NCI-H460 (cell line): Measurements from ENCODE around the gene ELP2. TPM values are rescaled to one million over a fixed set of nuclear protein-coding genes. Genes with fewer than 3 reads are reported as not detected.
"Not testable (repeated sequence)": the region's sequence is repeated elsewhere in the genome, so short reads cannot be mapped to it uniquely, and the experiment has no call there.

ENCODE experiments used
- DNase-seq: peaks from one replicate; pipeline ENCODE4 v3.0.0-alpha.2; 2016; ENCODE audit warnings: low read depth; ENCODE audit errors: extremely low read depth
- total RNA-seq: library from RNA; depleted of rRNA; stranded (reverse); fragments of >200 nt; shearing (Covaris generic); gene quantifications from 2 replicates; pipeline ENCODE4 v1.2.3, GENCODE V29; 2014

Gene ELP2
- total RNA-seq, 1 experiment from 2014 or later, result 88.6 TPM

DNA sequence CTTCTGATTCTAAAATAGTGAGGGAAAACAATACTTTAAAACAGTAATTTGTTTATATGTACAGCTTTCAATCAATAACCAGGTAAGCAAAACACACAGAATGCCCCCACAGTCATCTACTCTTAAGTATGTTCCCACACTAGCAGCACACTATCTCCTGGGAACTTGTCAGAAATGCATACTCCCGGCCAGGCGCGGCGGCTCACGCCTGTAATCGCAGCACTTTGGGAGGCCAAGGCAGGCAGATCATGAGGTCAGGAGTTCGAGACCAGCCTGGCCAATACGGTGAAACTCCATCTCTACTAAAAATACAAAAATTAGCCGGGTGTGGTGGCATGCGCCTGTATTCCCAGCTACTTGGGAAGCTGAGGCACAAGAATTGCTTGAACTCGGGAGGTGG, 12.9 kb upstream of the ELP2 start:
- not testable (repeated sequence) for DNase-seq

DNA sequence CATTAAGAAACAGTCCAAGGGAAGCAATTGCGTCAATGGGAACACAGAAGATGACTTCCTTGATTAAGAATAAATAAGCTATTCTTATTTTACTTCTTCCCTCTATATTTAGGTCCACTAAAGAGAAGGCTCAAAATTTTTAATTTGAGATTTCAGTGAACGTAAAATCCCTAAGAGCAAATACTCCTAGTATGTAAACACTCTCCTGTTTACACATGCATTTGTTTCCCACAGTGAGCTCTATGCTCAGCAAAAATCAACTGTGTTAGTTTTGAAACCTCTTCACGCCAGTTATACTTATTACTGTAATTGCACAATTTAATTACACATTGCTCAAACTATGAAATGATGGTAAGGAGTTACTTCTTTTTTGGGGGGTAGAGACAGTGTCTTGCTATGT, 9.4 kb upstream of the ELP2 start:
- no peak for DNase-seq

DNA sequence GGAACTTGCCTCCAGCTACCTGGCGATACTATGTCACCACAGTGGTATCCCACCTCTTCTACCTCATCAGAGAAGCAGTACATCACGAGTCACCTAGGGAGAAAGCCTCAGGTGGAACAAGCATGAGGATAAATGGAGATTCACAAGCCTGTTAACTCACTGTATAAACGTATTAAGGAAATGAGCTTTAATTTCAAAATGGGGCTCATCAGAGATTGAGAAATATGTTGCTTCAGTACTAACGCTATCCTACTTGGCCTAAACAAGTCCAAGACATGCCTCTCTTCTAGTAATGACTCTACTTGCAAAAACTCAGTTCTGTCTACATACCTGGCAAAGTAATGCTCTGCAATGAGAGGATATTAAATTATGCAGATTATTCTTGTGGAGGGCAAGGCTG, 4.9 kb upstream of the ELP2 start:
- no peak for DNase-seq

DNA sequence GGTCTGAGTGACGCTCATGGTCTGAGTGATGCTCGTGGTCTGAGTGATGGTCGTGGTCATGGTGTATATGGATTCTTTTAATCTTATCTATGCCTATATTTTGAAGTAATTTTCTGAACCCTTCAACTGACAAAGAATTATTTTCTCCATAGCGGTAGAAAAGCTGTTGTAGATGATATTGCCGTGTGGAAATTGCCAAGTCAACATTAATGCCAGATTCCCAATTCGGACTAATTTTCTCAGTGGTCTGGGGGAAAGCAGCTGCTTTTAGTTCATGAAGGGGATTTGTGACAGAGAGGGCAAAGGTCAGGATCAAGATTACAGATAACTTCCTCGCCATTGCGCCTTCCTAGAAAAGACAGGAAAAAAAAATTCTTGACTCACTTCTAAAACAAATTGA, 3.0 kb upstream of the ELP2 start:
- DNase-seq, result no peak

GRCh38 chr18:36127836-36128529, 1.7 kb upstream of the ELP2 start:
- DNase-seq, result no peak

- no peak for DNase-seq
Observed at GRCh38 chr18:36128530-36128870, 1.2 kb upstream of the ELP2 start.

- DNase-seq, result no peak
Observed at GRCh38 chr18:36128907-36129299, 796 bp upstream of the ELP2 start.

- DNase-seq, result no peak
Observed at GRCh38 chr18:36130039-36130831, 536 bp downstream of the ELP2 start.

- no peak for DNase-seq
Observed at GRCh38 chr18:36130883-36131653, 1.4 kb downstream of the ELP2 start.

DNA sequence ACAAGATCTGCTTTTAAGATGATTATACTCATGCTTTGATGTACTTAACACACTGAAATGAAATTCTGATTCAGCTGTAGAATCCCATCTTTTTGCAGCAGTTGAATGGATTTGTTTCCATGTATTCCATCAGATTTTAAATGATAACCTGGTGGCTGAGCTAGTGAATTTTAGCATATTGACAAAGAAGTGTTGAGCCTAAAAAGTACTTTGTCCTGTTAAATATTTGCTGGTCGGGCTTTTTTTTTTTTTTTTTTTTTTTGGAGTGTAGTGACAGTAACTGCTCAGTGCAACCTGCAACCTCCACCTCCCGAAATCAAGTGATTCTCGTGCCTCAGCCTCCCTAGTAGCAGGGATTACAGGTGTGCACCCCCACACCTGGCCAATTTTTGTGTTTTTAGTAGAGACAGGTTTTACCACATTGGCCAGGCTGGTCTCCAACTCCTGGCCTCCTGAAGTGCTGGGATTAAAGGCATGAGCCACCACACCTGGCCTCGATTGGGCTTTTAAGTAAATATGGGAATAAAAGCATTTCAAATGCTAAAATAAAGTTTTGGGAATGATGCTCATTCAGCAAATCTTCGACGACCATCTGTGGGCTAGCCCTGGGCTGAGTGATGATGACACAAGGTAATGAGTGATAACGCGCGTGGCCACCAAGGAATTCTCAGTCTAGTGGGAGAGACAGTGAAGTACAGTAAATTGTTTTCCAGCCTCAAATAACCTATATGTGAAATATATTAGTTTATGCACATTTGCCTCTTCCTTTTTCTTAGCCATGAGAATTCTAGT, 2.2 kb downstream of the ELP2 start:
- DNase-seq, result no peak

- no peak for DNase-seq
Observed at GRCh38 chr18:36132756-36133155, 3.1 kb downstream of the ELP2 start.

GRCh38 chr18:36135264-36135663, 5.6 kb downstream of the ELP2 start:
- DNase-seq, result no peak

DNA sequence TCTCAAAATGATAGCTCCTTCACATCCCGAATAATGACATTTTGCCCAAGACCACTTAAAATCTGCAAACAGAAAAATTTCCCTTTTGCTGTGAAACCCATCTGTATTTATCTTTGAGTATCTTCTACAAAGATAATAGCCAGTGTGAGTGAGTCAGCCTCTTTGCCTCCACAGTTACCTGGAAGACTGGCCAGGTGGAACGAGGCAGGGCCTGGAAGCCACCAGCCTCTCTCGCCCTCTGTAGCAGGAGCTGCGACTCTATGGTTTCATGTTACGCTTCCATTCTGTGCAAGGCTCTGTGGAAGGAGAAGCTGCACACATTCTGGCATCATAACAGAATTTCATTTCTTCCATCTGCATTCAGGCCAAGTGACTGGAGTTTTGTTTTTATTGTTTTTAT, 9.5 kb downstream of the ELP2 start:
- no peak for DNase-seq

GRCh38 chr18:36141576-36141975, 11.9 kb downstream of the ELP2 start:
- no peak for DNase-seq

- no peak for DNase-seq
Observed at GRCh38 chr18:36142751-36143150, 13.1 kb downstream of the ELP2 start.

GRCh38 chr18:36143391-36143790, 13.7 kb downstream of the ELP2 start:
- no peak for DNase-seq

DNA sequence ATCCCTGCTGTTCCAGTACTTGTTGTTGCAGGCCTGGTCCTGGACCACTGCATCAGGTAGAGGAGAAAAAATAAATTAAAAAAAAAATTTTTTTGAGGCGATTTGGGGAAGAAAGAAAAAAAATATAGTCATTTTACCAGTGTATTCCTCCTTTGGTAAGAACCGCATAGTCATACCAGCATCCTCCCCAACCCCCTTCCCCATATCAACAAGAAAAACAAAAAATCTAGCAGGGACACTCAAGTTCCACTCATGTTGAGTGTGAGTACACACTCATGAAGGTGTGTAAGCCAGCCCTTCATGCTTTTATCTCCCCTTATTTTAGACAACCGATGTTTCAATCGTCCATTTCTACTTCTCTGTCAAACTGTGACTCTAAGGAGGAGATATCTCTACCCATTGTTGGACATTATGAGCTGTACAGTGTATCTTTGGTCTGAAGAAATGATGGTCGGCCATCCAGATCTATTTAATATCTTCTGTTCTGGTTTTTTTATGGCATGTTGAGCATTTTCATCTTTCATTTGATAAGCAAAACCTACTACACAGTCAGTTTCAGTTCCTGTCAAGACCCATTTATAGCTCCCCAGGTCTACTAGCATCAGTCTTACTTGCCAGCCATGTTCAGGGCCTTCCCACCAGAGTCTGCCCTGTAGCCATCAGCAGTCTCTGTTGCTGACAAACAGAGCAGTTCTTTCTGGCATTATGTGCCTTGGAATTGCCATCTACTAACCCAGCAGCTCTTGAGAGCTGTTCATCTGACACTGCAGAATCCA, 20.0 kb downstream of the ELP2 start:
- no peak for DNase-seq

- no peak for DNase-seq
Observed at GRCh38 chr18:36152781-36153180, 23.1 kb downstream of the ELP2 start.

DNA sequence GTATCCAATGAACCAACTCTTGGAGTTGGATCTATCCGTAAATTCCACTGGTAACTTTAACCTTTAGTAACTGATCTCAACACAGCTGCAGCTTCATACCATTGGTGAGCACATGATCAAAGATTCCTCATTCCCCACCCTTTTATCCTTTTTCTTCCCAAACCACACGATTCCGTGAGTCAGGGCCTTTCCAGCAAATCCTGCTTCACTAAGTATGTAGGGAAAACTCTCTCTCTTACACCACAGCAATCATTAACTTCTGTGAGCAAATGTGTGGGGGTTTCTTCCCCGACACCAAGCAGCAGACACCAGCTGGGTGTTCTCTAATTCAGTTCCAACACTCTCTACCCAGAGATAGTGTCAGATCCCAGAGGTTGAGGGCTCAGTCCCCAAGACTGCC, 23.5 kb downstream of the ELP2 start:
- no peak for DNase-seq

GRCh38 chr18:36153771-36154170, 24.1 kb downstream of the ELP2 start:
- no peak for DNase-seq
